Measurements from ENCODE around the gene AUP1. TPM values are rescaled to one million over a fixed set of nuclear protein-coding genes. Genes with fewer than 3 reads are reported as not detected.

AUP1 gene
- total RNA-seq, 1 experiment from 2014 or later = 91.5 TPM

DNA sequence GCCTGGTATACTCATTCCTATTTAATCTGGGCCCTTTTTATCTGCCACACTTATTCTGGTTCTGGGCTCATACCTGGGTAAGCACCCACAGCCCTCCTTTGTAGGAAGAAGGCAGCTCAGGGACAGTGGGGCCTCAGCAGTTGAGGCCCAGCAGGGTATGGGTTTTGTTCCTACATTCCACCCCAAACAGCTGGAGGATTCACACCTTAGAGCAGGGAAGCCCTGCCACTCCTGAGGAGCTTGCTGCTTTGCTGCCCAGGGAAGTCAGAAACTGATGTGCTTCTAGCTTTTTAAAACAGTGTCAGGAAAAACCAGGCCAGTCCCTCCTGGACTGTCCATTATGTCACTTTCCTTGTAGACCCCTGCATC, 28.9 kb downstream of the AUP1 start:
- Mint-ChIP-seq H3K4me3 (peak overlapping the region in 1 of 2 experiments; percentile 70; a peak in 2 of 5 replicates), H3K36me3 (ENCODE audit: insufficient read depth in 1 of 3, low read depth in 3 of 3) (peaks cover 13 to 20% (median 18%) of the 10 kb centered on the region in 3 experiments), H3K4me1 (peaks cover 52 to 64% of the 10 kb centered on the region in 2 experiments), H3K27ac (no peak overlapping the region; a peak in 1 of 7 replicates), H3K9me3 (peaks cover 2 to 5% of the 10 kb centered on the region in 2 experiments; a peak in 3 of 5 replicates), H3K27me3 (ENCODE audit: low read depth) (peaks cover 99% of the 10 kb centered on the region)
- Histone ChIP-seq H3K27ac (ENCODE audit: insufficient read length, low read depth, low read length) (no peak overlapping the region), H4K20me1 (ENCODE audit: control insufficient read depth, insufficient read depth, insufficient read length) (no peaks in the 10 kb centered on the region), H2BK120ac (ENCODE audit: low read depth, low read length, poor library complexity, severe bottlenecking) (no peak overlapping the region), H2BK15ac (ENCODE audit: low read depth, low read length) (no peak overlapping the region), H2AK5ac (ENCODE audit: insufficient read length, low read length) (no peak overlapping the region), H3K79me2 (ENCODE audit: insufficient read depth, low read length) (no peaks in the 10 kb centered on the region), H3K9me3 (ENCODE audit: control insufficient read depth, low read depth, low read length) (no peaks in the 10 kb centered on the region), H3K56ac (ENCODE audit: insufficient read length, low read depth, low read length) (no peak overlapping the region), H3K79me1 (ENCODE audit: insufficient read depth, low read depth, low read length, poor library complexity, severe bottlenecking) (no peaks in the 10 kb centered on the region), H2BK20ac (ENCODE audit: low read depth, low read length, poor library complexity, severe bottlenecking) (no peak overlapping the region), H4K8ac (replicated peaks; ENCODE audit: insufficient read length, low read depth, low read length) (no peak overlapping the region), H3T11ph (ENCODE audit: low read length) (no peak overlapping the region), H3K9ac (ENCODE audit: extremely low read depth, insufficient read length, low read length) (no peak overlapping the region), H3K4me1 (ENCODE audit: insufficient read depth, low read length) (peaks cover 2% of the 10 kb centered on the region; the same call in 1 of the 2 replicates), H3K14ac (ENCODE audit: insufficient read depth, low read length) (no peak overlapping the region), H4K5ac (ENCODE audit: insufficient read length, low read depth, low read length) (no peak overlapping the region), H3K4ac (ENCODE audit: low read depth, low read length) (no peak overlapping the region), H3K23ac (ENCODE audit: insufficient read length, low read depth, low read length) (no peak overlapping the region), H3K23me2 (ENCODE audit: insufficient read length, low read depth, low read length, poor library complexity, severe bottlenecking) (peaks cover 41% of the 10 kb centered on the region), H3K27me3 (ENCODE audit: insufficient read depth, low read length) (peaks cover 95% of the 10 kb centered on the region), H3K18ac (ENCODE audit: insufficient read length, low read depth, low read length) (no peak overlapping the region), H2BK5ac (ENCODE audit: insufficient read length, low read length) (no peak overlapping the region), H3K4me2 (ENCODE audit: insufficient read depth, insufficient read length, low read length) (no peak overlapping the region), H2BK12ac (ENCODE audit: insufficient read length, low read depth, low read length) (no peak overlapping the region), H4K91ac (ENCODE audit: insufficient read length, low read depth, low read length) (no peak overlapping the region), H2AFZ (ENCODE audit: low read length) (no peak overlapping the region)
- TF ChIP-seq CTCF (conservative IDR thresholded peaks at IDR 0.05) = no peak
- no peak for DNase-seq

Data from H9 (cell line).